NCI-H128 (cell line): Measurements from ENCODE around the gene DHRSX.
"Not testable (repeated sequence)": the region's sequence is repeated elsewhere in the genome, so short reads cannot be mapped to it uniquely, and the experiment has no call there.

Experiments
- DNase-seq: peaks from one replicate; lab custom pipeline; 2025; ENCODE audit not compliant: unreplicated experiment; lab: John Stamatoyannopoulos, UW

The DHRSX gene

GRCh38 chrX:2457289-2458133 lies 43.3 kb downstream of the DHRSX start:
- DNase-seq: no peak

GRCh38 chrX:2456091-2456490 lies 44.7 kb downstream of the DHRSX start:
- not testable (repeated sequence) for DNase-seq

- not testable (repeated sequence) for DNase-seq
Measured at GRCh38 chrX:2454620-2455019, 46.2 kb downstream of the DHRSX start.

GRCh38 chrX:2452799-2453198 lies 48.0 kb downstream of the DHRSX start:
- DNase-seq: no peak

GRCh38 chrX:2452317-2452784 lies 48.4 kb downstream of the DHRSX start:
- DNase-seq: no peak

- no peak for DNase-seq
Measured at GRCh38 chrX:2451501-2452316, 49.1 kb downstream of the DHRSX start.

- no peak for DNase-seq
Measured at GRCh38 chrX:2450681-2451080, 50.1 kb downstream of the DHRSX start.

GRCh38 chrX:2449135-2449886 lies 51.5 kb downstream of the DHRSX start:
- no peak for DNase-seq

- no peak for DNase-seq
Measured at GRCh38 chrX:2447484-2447883, 53.3 kb downstream of the DHRSX start.

GRCh38 chrX:2446815-2447214 lies 54.0 kb downstream of the DHRSX start:
- no peak for DNase-seq

GRCh38 chrX:2445662-2446623 lies 54.8 kb downstream of the DHRSX start:
- no peak for DNase-seq

- no peak for DNase-seq
Measured at GRCh38 chrX:2442694-2443093, 58.1 kb downstream of the DHRSX start.

GRCh38 chrX:2441466-2441865 lies 59.3 kb downstream of the DHRSX start:
- DNase-seq: no peak

- no peak for DNase-seq
Measured at GRCh38 chrX:2439613-2440012, 61.2 kb downstream of the DHRSX start.

GRCh38 chrX:2435465-2435864 lies 65.3 kb downstream of the DHRSX start:
- DNase-seq: no peak

- DNase-seq: no peak
Measured at GRCh38 chrX:2434270-2435163, 66.3 kb downstream of the DHRSX start.

GRCh38 chrX:2432298-2432863 lies 68.4 kb downstream of the DHRSX start:
- DNase-seq: no peak

- no peak for DNase-seq
Measured at GRCh38 chrX:2430265-2430825, 70.4 kb downstream of the DHRSX start.
